IPS-18c (cell line): ENCODE results near the gene LRP8.

ENCODE experiments used
- H3K4me3 ChIP-seq: 2 replicates; pipeline ENCODE4 v1.7.0; 2013; ENCODE audit warnings: low read depth, mild to moderate bottlenecking, low read length, moderate library complexity; ENCODE audit not compliant: insufficient read depth
- H3K9me3 ChIP-seq: one replicate; pipeline ENCODE4 v1.6.1; 2013; ENCODE audit warnings: mild to moderate bottlenecking, low read length, moderate library complexity; ENCODE audit not compliant: control insufficient read depth, insufficient read depth

Gene LRP8

DNA sequence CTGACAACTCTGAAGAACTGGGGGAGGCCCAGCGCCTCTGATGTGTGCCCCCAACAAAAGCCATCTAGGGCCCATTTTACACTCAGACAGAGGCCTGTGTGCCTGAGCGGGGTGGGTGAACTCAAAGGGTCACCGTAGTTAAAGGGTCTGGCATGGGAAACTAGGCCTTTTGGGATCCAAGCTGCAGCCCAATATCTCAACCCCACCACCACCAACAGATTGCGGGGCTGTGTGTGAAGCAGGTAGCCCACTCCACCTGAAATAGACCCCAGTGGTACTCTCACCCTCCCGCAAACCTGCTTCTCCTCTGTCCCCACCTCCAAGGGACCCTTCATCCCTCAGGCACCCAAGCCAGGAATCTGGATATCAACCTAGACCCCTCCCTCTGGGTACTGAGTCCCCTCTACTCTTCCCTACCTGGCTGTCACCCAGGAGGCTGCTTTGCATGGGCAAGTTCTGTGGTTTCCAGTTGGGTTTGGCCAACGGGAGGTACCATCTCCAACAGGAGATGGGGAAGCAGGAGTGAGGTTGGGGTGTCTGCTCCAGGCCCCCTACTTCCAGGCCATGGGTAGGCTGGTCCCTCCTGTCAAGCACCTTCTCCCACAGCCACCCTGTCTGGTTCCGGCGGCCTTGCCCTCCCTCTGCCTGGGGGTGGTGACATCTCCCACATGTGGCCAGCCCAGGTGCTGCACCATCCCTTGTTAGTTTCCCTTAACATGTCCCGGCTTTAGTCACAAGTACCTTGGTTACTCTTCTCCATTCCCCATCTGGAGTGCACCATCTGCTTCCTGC lies 35.2 kb upstream of the LRP8 start:
- Histone ChIP-seq H3K4me3 (no peak overlapping the region), H3K9me3 (peaks cover 2% of the 10 kb centered on the region)

DNA sequence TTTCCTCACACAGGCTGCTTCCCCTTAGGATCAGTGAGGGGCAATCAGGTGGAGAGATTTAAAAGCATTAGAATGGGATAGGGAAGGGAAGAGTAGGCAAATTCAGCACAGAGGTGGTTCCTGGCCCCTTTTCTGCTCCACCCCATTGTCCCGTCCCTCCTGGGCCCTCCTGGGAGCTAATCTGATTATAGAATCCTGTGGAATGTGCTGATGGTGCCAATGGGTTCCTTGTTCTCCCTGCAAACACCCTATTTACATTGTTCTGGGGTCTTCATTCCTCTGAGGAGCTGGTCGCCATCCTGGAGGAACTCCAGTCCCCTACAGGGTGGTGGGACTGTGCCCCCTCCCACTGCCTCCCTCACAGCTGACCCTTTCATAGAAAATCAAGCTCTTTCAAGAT lies 34.4 kb upstream of the LRP8 start:
- Histone ChIP-seq H3K9me3 (peaks cover 2% of the 10 kb centered on the region), H3K4me3 (no peak overlapping the region)

DNA sequence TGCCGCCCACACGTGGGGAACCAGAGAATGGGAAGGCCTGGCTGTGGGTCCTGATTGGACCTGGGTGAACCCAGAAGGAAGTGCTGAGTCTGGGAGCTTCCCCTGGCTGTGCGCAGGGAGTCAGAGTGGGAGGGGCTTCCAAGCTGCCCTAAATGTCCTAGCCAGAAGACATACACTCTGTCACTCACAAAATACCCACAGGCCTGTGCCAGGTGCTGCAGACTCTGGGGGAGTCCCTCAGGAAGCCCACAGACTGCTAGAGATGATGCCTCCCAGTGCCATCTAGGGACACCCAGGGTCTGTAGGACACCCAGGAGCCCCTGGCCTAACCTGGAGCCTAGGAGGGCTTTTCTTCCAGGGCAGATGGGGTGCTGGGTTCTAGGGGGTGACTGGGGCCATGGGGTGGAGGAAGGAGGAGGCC lies 33.7 kb upstream of the LRP8 start:
- peaks cover 2% of the 10 kb centered on the region for H3K9me3 ChIP-seq
- H3K4me3 ChIP-seq = no peak overlapping the region; the same call in 1 of the 2 replicates

DNA sequence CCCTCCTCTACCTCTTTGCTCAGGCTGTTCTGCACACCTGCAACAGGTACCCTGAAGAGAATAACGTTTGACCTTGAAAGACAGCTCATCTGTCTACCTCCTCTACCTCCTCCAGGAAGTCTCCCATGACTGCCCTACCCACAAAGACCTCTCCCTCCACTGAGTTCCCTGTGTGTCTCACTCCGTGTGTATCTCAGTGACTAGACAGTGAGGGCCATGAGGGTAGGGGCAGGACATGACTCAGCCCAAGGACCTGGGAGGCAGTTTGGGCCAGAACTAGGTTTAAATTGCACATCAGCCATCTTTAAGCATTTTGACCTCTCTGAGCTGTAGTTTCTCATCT lies 32.0 kb upstream of the LRP8 start:
- no peak overlapping the region for H3K4me3 ChIP-seq
- H3K9me3 ChIP-seq = peaks cover 2% of the 10 kb centered on the region

DNA sequence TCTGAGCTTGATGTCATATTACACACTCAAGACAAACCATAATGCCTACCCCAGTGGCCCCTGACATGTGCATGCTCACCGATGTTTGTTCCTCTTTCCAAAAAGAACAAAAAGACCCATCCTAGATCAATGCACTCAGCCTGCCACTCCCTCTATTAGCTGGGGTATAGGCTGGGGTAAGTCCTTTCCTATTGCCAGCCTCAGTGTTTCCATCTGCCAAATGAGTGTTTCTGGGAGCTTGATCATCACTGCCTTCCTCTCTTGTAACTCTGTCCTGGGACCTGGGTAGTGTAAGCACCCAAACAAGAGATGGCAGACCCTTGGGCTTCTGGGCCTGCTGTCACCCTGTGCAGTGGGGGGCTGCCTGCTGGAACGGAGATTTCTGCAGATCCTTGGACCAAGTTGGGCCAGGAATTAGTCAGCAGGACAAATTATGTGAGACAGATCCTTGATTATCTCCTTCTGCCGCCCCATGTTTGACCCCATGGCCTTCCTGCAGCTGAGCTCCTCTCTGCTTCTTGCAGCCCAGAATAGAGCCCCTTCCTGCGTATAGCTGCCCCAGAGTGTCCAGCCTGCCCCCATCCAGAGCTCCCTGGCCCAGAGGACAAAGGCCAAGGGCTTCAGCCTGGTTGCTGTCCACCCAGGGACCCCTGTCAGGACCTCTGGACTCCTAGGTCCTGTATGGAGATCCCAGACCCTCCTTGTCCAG lies 31.5 kb upstream of the LRP8 start:
- Histone ChIP-seq H3K9me3 (peaks cover 2% of the 10 kb centered on the region), H3K4me3 (no peak overlapping the region)

DNA sequence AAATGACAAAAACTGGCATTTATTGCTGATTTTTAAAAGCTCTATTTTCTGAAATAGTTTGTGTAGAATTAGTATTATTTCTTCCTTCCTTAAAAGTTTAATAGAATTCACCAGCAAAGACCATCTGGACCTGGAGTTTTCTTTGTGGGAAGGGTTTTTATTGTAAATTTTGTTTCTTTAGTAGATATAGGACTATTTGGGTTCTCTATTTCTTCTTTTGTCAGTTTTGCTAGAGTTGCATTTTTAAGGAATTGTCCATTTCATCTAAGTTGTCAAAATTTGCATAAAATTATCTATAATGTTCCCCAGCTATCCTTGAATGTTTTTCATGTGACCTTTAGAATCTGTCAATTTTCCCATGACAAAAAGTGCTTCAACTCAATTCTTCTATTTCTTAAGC lies 28.8 kb upstream of the LRP8 start:
- Histone ChIP-seq H3K9me3 (no peaks in the 10 kb centered on the region), H3K4me3 (no peak overlapping the region)

DNA sequence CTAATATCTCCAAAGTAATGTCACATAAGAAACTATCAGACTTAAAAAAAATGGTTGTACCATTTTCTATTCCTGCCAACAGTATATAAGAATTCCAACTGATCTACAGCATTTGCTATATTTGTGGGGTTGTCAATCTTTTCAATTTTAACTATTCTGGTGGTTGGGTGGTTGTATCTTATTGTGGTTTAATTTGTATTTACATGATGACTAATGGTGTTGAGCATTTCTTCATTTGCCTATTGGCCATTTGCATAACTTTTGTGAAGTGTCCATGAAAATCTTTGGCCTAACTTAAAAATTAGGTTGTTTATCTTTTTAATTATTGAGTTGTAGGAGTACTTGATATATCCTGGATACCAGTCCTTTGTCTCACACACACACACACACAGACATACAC lies 26.2 kb upstream of the LRP8 start:
- Histone ChIP-seq H3K9me3 (no peaks in the 10 kb centered on the region), H3K4me3 (no peak overlapping the region)

DNA sequence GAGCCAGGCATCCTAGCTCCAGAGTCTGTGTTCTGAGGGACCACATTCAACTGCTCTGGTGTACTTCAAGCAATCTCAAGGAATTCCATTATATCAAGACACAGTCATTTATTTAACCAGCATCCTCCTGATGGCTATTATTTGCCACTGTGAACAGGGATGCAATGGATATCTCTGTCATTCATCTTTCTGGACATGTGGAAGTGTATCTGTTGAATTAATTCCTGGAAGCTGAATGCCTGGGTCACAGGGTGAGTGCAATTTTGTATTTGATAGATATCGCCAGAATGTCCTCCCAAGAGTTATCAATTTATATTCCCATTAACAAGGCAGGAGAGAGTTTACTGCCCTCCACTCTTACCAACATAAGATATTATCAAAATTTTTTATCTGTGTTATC lies 24.7 kb upstream of the LRP8 start:
- Histone ChIP-seq H3K9me3 (no peaks in the 10 kb centered on the region), H3K4me3 (no peak overlapping the region)

DNA sequence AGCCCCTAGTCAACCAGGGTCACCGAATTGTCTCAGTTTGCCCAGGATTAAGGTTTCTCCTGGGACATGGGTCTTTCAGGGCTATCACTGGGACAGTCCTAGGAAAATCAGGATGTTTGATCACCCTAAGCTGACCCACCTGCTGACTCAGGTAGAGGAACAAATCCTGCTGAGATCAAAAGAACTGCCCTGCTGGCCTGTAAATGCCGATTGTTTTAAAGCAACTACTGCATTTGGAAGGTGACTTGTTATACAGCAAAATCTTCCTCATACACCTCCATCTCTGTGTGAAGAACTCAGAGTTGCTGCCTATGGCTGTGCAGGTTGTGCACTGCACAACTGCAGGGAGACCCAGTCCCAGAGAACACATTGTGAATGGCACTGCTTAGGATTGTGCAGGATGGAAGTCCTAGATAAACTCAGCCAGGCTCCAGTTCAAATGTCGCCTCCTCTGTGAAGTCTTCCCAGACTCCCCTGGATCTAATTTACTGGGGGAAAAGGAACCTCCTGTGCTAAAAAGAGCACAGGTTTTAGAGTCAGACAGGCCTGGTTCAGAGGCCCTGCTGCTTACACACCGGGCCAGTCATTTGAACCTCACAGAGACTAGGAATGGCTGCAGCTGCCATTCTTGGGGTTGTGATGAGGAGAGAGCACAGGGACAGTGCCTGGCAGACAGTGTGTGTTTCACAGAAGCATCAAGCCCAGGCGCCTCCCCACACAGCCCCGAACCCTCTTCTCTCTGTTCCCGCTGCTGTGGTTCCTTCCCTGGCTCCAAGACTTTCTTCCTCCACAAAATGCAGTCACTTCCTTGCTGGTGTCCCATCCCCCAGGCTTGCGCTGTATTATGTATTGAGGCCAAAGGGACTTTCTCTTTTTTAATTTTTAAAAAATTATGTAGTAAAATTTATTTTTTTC lies 23.2 kb upstream of the LRP8 start:
- H3K4me3 ChIP-seq = no peak overlapping the region
- H3K9me3 ChIP-seq = no peaks in the 10 kb centered on the region

DNA sequence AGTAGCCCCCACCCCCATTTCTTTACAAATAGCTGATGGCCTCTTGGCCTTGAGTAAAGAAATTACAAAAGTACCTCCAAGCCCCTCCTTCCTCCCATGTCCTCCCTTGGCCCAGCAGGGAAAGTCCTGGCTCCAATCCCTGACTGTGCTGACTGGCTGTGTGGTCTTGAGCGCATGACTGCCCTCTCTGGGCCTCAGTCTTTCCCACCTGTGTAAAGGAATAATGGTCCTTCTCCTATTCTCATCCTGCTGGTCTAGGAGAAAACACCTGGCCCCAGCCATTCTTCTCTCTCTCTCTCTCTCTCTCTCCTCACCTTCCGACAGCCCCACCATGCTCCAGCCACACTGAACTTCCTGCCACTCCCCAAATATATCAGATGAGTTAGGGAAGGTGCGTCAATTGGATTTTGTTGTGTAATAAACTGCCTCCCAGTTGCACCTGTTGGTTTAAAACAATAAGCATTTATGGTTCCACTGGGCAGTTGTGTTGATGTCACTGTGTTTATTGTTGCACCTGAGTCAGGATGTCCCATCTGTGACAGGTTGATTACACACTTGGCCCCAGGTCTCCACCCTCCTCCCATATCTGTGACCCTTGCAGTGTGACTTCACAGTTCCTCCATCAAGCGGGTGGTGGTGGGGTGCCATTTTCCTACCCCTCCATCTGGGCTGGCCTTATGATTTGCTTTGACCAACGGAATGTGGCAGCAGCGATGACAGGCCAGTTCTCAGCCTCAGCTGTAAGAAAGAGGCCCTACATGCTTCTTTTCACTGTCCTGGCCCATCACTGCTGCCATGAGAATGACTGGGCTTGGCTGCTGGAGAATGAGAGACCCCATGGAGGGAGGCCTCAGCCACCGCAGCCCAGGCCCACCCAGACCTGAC lies 22.3 kb upstream of the LRP8 start:
- no peak overlapping the region for H3K4me3 ChIP-seq
- H3K9me3 ChIP-seq = no peaks in the 10 kb centered on the region

DNA sequence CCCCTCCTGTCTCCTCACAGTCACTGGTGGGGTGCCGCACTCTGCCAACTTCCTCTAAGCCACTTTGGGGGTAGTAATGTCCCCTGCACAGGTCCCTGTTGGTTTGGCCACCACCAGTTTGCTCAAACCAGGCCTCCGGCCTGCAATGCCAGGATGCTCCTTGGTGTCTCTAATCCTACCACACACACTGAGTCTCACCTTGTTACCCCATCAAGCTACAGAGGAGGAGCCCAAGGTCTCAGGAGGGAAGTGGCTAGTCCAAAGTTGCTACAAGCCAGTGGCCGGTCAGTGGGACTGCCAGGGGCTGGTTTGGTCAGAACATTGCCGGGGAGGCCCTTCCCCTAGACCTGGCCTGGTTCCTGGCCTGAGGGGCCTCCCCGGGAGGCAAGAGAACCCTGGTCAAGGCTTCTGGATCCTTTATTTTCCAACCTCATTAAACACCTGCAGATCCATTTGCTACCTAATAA lies 21.5 kb upstream of the LRP8 start:
- H3K4me3 ChIP-seq = no peak overlapping the region
- H3K9me3 ChIP-seq = no peaks in the 10 kb centered on the region

DNA sequence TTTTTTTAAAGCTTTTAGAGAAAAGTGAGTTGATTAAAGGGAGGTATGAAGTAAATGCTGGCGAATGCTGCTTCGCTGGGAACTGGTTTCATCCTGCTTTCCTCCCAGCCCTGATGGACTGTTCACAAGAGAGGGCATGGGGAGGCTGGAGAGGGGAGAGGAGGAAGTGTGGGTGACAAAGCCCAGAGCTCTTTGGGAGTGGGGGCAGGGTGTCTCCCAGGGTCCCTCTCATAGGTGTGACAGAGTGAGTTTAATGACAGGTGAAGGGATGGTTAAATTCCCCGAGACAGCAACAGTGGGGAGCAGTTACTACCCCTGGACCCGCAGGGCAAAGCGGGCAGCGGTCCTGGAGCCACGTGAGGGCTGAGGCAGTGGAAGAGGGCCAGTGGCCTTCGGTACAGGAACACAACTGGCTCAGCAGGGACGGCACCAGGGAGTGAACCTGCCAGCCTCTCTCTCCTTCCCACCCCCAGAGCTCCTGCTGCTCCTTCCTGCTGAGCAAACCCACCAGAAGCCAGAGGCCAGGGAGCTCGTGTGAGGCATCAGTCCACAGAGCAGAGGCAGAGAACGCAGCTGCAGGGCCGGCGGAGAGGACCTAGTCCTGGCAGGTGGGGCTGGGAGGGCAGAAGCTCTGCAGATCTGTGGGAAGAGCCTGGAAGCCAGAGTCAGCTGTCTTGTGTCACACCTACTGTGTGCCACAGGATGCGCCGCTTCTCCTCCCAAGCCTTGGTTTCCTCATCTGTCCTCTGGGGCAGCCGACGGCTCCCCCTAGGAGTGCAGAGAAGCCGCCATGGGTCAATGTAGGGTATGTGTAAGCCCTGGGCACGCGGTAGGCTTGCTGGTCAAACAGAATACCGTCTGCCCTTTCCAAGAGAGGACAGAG lies 20.9 kb upstream of the LRP8 start:
- Histone ChIP-seq H3K9me3 (no peaks in the 10 kb centered on the region), H3K4me3 (no peak overlapping the region)

DNA sequence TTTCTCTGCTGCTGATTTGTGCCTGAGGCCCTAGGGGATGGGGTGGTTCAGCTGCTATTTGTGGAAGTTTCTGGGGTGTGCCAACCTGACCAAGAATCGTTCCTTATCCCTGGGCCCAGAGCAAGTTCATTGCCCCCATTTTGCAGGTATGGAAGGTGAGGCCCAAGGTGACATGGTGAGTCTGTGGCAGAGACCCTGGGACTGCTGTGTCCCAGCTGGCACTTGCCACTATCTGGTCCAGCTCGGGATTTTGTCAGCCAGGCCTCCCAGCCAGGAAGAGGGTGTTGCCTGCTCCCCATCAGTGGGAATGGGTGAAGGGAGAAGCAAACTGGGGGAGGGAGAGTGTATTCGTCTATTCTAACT lies 18.9 kb upstream of the LRP8 start:
- Histone ChIP-seq H3K4me3 (no peak overlapping the region), H3K9me3 (peaks cover 2% of the 10 kb centered on the region)

DNA sequence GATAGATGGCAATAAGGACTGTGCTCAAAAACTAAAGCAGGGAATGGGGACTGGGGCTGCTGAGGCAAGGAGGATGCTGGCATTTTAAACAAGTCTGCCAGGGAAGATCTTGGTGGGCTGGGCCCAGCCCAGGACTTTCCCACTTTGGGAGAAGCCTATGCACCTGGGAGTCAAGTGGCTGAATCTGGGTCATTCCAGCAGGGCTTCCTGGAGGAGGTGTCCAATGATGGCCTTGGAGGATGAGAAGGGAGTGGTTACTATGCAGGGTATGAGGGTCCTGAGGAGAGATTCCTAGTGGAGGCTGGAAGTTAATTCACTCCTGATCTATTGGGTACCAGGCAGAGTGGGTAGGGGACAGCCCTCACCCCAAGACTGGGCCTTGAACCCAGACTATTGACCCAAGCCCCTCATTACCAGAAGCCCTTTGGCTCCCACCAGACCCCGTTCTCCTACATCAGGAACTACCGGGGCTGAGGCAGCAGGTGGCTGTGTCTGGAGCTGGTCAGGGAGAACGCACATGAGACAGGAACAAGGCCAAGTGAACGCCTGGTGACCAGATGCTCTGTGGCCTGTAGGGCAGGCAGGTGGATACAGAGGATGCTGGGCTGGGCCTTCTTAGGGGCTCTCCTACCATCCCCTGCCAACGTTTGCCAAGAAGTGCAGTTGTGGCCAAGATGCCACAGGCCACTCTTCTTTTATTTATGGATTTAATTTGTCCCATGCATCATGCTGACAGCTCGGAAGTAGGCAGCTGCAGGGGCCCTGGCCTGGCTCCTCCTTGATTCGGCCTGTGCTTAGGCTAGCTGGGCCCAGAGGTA lies 18.3 kb upstream of the LRP8 start:
- Histone ChIP-seq H3K9me3 (peaks cover 2% of the 10 kb centered on the region), H3K4me3 (no peak overlapping the region)
